Measurements from ENCODE around the gene EEF1A2.

- TF ChIP-seq EZH2 (IDR thresholded peaks at IDR 0.05) (no peak), POLR2AphosphoS5 (IDR thresholded peaks at IDR 0.05; ENCODE audit: borderline replicate concordance, low read depth, low read length) (no peak), FOXP2 (optimal IDR thresholded peaks at IDR 0.05; ENCODE audit: control extremely low read depth, extremely low read length, insufficient read depth) (no peak)
These were observed 3.2 kb upstream of the EEF1A2 start for GRCh38 chr20:63501818-63502670.

Data from SK-N-MC (cell line).